ENCODE measurements around the gene HS6ST1. TPM values are rescaled to one million over a fixed set of nuclear protein-coding genes. Genes with fewer than 3 reads are reported as not detected.
"Not testable (repeated sequence)": the region's sequence is repeated elsewhere in the genome, so short reads cannot be mapped to it uniquely, and the experiment has no call there.

Gene HS6ST1
- total RNA-seq, 1 experiment from 2014 or later: 20.3 TPM

GRCh38 chr2:128320906-128321771 is 2.5 kb upstream of the HS6ST1 start:
- Histone ChIP-seq H3K4me3 (ENCODE audit: low read depth, low read length) (no peak overlapping the region), H3K9me3 (no peaks in the 10 kb centered on the region), H3K4me1 (peaks cover 20% of the 10 kb centered on the region), H3K36me3 (ENCODE audit: control insufficient read depth, insufficient read depth, low read length) (no peaks in the 10 kb centered on the region), H3K27me3 (replicated peaks; ENCODE audit: control insufficient read depth, insufficient read depth, low read length) (no peaks in the 10 kb centered on the region)
- ChIA-PET CTCF (interaction anchor here (0.9 kb wide), 2 partner anchors 15 to 105 kb away, joined by 3 to 4 read pairs; no protein-coding TSS in a partner anchor), POLR2A (no interaction called here)
- H3K4me3 Mint-ChIP-seq (ENCODE audit: unreplicated experiment): peak overlapping the region; percentile 65
- H3K9me3 Mint-ChIP-seq (ENCODE audit: unreplicated experiment): no peaks in the 10 kb centered on the region
- H3K27ac Mint-ChIP-seq (ENCODE audit: unreplicated experiment): no peak overlapping the region
- H3K27me3 Mint-ChIP-seq (ENCODE audit: insufficient read depth, unreplicated experiment): no peaks in the 10 kb centered on the region
- intact Hi-C loops (cut with micrococcal nuclease; ENCODE audit: unreplicated experiment): loop anchor here (5.0 kb wide), 3 partner anchors 56 to 436 kb away; no protein-coding TSS in a partner anchor
- no peak for TF ChIP-seq CTCF (IDR thresholded peaks at IDR 0.05; ENCODE audit: insufficient read depth in 1 of 2, low read depth in 1 of 2, low read length in 1 of 2, severe bottlenecking in 1 of 2, unreplicated experiment in 1 of 2)
- peak in 1 of 2 experiments; percentile 30 for DNase-seq
- peaks cover 6% of the 10 kb centered on the region for H3K36me3 Mint-ChIP-seq (ENCODE audit: insufficient read depth, unreplicated experiment)
- no TSS peak for BruUV-seq (replicated peaks)
- H3K4me1 Mint-ChIP-seq (ENCODE audit: low read depth, unreplicated experiment): peaks cover 4% of the 10 kb centered on the region

GRCh38 chr2:128320192-128320905 is 1.7 kb upstream of the HS6ST1 start:
- TF ChIP-seq CTCF (IDR thresholded peaks at IDR 0.05; ENCODE audit: insufficient read depth in 1 of 2, low read depth in 1 of 2, low read length in 1 of 2, severe bottlenecking in 1 of 2, unreplicated experiment in 1 of 2): no peak
- Mint-ChIP-seq H3K4me1 (ENCODE audit: low read depth, unreplicated experiment) (peaks cover 4% of the 10 kb centered on the region), H3K9me3 (ENCODE audit: unreplicated experiment) (no peaks in the 10 kb centered on the region), H3K36me3 (ENCODE audit: insufficient read depth, unreplicated experiment) (peaks cover 6% of the 10 kb centered on the region), H3K27ac (ENCODE audit: unreplicated experiment) (no peak overlapping the region), H3K27me3 (ENCODE audit: insufficient read depth, unreplicated experiment) (no peaks in the 10 kb centered on the region), H3K4me3 (ENCODE audit: unreplicated experiment) (no peak overlapping the region)
- Histone ChIP-seq H3K9me3 (no peaks in the 10 kb centered on the region), H3K36me3 (ENCODE audit: control insufficient read depth, insufficient read depth, low read length) (no peaks in the 10 kb centered on the region; the same call in 1 of the 2 replicates), H3K27me3 (replicated peaks; ENCODE audit: control insufficient read depth, insufficient read depth, low read length) (no peaks in the 10 kb centered on the region), H3K4me1 (peaks cover 20% of the 10 kb centered on the region), H3K4me3 (ENCODE audit: low read depth, low read length) (no peak overlapping the region)
- no TSS peak for BruUV-seq (replicated peaks)
- peak in 1 of 2 experiments; percentile 28 for DNase-seq
- ChIA-PET CTCF (no interaction called here), POLR2A (no interaction called here)
- intact Hi-C loops (cut with micrococcal nuclease; ENCODE audit: unreplicated experiment): loop anchor here (5.0 kb wide), 3 partner anchors 57 to 437 kb away; no protein-coding TSS in a partner anchor

- Histone ChIP-seq H3K36me3 (ENCODE audit: control insufficient read depth, insufficient read depth, low read length) (no peaks in the 10 kb centered on the region; the same call in 1 of the 2 replicates), H3K27me3 (replicated peaks; ENCODE audit: control insufficient read depth, insufficient read depth, low read length) (no peaks in the 10 kb centered on the region), H3K4me3 (ENCODE audit: low read depth, low read length) (no peak overlapping the region), H3K4me1 (peaks cover 20% of the 10 kb centered on the region), H3K9me3 (no peaks in the 10 kb centered on the region)
- peak in 1 of 2 experiments; percentile 23 for DNase-seq
- Mint-ChIP-seq H3K27me3 (ENCODE audit: insufficient read depth, unreplicated experiment) (no peaks in the 10 kb centered on the region), H3K4me3 (ENCODE audit: unreplicated experiment) (peak overlapping the region; percentile 87), H3K9me3 (ENCODE audit: unreplicated experiment) (no peaks in the 10 kb centered on the region), H3K27ac (ENCODE audit: unreplicated experiment) (no peak overlapping the region), H3K36me3 (ENCODE audit: insufficient read depth, unreplicated experiment) (peaks cover 6% of the 10 kb centered on the region), H3K4me1 (ENCODE audit: low read depth, unreplicated experiment) (peaks cover 4% of the 10 kb centered on the region)
- no TSS peak for BruUV-seq (replicated peaks)
- ChIA-PET POLR2A (no interaction called here), CTCF (no interaction called here)
- intact Hi-C loops (cut with micrococcal nuclease; ENCODE audit: unreplicated experiment): loop anchor here (5.0 to 10.0 kb wide), 5 partner anchors 58 to 438 kb away; no protein-coding TSS in a partner anchor
- TF ChIP-seq CTCF (IDR thresholded peaks at IDR 0.05; ENCODE audit: insufficient read depth in 1 of 2, low read depth in 1 of 2, low read length in 1 of 2, severe bottlenecking in 1 of 2, unreplicated experiment in 1 of 2): no peak
Measured at GRCh38 chr2:128319631-128320191, 1.0 kb upstream of the HS6ST1 start.

GRCh38 chr2:128318245-128318644 is 423 bp downstream of the HS6ST1 start:
- H3K36me3 Mint-ChIP-seq (ENCODE audit: insufficient read depth, unreplicated experiment); H3K4me1 Mint-ChIP-seq (ENCODE audit: low read depth, unreplicated experiment); H3K27ac Mint-ChIP-seq (ENCODE audit: unreplicated experiment); H3K27me3 Mint-ChIP-seq (ENCODE audit: insufficient read depth, unreplicated experiment); H3K9me3 Mint-ChIP-seq (ENCODE audit: unreplicated experiment); H3K36me3 ChIP-seq (ENCODE audit: control insufficient read depth, insufficient read depth, low read length); POLR2A ChIA-PET; H3K27me3 ChIP-seq (replicated peaks; ENCODE audit: control insufficient read depth, insufficient read depth, low read length); H3K9me3 ChIP-seq; BruUV-seq (replicated peaks): not testable (repeated sequence)
- CTCF ChIA-PET: interaction anchor here (0.8 kb wide), 1 partner anchor 255 kb away, joined by 3 read pairs; no protein-coding TSS in a partner anchor
- intact Hi-C loops (cut with micrococcal nuclease; ENCODE audit: unreplicated experiment): loop anchor here (5.0 to 10.0 kb wide), 2 partner anchors 141 to 253 kb away; no protein-coding TSS in a partner anchor
- peak overlapping the region; percentile 87 for H3K4me3 Mint-ChIP-seq (ENCODE audit: unreplicated experiment)
- Histone ChIP-seq H3K4me1 (peaks cover 20% of the 10 kb centered on the region), H3K4me3 (ENCODE audit: low read depth, low read length) (peak overlapping the region; percentile 47)
- DNase-seq: peak in 1 of 2 experiments; percentile 29

Measured in Caco-2 (cell line).